Jurkat, Clone E6-1 (cell line): Measurements from ENCODE around the gene CNTF.

Experiments used
- DNase-seq: peaks from one replicate; pipeline ENCODE4 v3.0.0-alpha.2; 2011; ENCODE audit warnings: low read depth, low spot score
- H3K4me3 ChIP-seq: 2 replicates; pipeline ENCODE4 v1.5.1; 2011; ENCODE audit warnings: mild to moderate bottlenecking, low read length, control low read depth, moderate library complexity

Gene CNTF

DNA sequence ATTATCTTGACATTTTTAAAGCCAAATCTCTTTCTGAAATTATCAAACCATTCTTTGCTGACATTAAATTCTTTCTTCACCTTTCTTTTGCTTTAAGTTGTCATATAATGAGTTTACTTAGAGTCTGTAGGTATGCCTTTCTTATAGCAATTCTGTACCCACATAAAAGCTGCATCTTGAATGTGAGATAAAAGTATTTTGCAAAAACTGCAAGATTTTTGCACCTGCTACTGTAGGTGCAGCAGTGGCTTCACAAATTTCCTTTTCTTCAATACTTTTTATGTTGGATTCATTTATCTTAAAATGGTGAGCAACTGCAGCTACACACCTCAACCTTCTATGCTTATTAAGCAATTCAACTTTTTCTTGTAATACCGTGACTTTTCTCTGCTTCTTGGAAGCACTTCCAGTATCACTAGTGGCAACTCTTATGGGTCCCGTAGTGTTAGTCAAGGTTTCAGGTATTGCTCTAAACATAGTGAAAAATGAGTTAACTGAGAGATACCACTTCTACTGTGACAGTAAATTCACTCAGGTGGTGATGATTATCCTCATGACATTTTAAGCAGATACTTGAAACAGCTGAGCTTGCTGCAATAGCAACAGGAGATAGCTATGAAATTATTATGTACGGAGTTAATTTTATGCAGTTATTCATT lies 24.9 kb upstream of the CNTF start:
- no peak overlapping the region for H3K4me3 ChIP-seq
- DNase-seq = peak; percentile 46

DNA sequence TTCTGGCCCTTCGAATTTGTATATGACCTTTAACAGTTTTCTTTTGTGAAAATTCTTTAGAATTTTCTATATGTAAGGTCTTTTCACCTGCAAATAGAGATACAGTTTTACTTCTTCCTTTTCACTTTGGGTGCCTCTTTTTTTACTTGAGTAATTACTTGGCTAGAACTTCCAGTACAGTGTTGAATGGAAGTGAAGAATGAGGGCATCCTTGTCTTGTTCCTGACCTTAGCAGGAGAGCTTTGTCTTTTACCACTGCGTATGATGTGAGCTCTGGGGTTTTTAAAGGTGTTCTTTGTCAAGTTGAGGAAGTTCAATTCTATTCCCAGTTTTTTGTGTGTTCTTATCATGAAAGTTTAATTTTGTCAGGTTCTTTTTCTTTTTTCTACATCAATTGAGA lies 22.0 kb upstream of the CNTF start:
- no peak overlapping the region for H3K4me3 ChIP-seq
- no peak for DNase-seq

DNA sequence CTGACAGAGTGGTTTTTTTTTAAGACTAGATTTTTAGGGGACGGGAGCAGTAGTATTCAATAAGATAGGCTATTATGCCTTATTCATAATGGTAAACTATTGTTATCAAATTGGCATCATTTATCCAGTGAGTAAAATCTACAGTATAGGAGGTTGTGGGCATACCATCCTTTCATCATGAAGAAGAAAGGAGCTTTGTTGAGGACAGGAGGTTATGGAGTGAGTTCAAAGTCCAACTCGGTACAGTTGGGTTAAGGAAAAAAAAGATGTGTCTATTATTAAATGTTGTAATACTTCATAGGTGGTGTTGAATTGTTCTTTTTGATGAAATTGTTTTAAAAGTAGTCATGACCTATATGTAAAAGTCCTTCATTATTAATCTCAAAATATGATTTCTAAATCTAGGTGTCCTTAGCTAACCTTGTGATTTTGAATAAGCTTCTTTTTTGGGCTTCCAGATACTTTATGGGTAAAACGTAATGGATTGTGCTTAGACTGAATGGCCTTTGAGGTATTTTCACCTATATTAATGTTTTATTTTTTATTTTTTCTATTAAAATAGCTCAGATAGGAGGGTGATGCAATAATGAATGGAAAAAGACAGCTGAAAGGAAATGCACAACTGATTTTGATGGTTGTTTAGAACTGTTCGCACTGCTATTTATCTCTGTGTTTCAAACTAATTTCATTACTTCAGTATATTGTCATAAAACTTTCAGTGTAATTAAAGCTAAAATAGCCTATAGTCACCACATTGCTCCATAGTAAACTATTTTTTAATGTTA lies 15.3 kb upstream of the CNTF start:
- DNase-seq = no peak
- no peak overlapping the region for H3K4me3 ChIP-seq

DNA sequence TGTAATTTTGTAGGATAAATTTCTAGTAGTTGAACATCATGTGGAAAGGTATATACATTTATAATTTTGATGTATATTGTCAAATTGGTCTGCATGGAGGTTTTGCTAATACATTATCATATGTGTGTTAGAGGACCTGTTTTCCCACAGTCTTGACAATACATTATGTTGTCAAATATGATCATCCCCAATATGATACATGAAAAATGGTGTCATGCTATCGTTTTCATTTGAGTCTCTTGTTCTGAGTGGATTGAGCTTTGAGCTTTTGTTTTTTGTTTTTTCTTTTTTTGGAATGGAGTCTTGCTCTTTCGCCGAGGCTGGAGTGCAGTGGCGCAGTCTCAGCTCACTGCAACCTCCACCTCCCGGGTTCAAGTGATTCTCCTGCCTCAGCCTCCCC lies 14.1 kb upstream of the CNTF start:
- H3K4me3 ChIP-seq = no peak overlapping the region
- no peak for DNase-seq

DNA sequence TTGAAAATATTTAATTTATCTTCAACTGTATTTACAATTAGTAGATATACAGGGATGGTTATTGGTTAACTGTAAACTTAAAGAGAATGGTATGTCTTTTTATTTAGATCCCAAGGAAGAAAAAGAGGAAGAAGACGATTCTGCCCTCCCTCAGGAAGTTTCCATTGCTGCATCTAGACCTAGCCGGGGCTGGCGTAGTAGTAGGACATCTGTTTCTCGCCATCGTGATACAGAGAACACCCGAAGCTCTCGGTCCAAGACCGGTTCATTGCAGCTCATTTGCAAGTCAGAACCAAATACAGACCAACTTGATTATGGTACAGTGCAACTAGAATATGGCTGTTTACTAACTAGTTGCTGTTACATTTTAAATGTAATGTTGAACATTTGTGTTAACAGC lies 12.7 kb upstream of the CNTF start:
- DNase-seq = no peak
- no peak overlapping the region for H3K4me3 ChIP-seq

DNA sequence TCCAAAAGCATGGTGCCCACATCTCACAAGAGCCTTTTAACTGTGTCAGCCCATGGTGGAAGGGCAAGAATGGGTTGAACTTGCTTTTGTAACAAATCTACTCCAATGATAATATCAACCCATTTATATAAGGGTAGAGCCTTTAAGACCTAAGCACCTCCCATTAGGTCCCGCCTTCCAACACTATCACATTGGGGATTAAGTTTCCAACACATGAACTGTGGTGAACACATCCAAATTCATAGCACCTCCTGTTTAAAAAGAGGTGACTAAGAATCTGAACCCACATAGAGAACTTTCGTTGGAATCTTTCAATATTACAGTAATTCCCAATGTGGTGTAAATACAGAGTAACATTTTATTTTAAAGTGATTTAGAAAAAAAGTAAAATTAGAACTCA lies 9.2 kb upstream of the CNTF start:
- H3K4me3 ChIP-seq = no peak overlapping the region
- no peak for DNase-seq

DNA sequence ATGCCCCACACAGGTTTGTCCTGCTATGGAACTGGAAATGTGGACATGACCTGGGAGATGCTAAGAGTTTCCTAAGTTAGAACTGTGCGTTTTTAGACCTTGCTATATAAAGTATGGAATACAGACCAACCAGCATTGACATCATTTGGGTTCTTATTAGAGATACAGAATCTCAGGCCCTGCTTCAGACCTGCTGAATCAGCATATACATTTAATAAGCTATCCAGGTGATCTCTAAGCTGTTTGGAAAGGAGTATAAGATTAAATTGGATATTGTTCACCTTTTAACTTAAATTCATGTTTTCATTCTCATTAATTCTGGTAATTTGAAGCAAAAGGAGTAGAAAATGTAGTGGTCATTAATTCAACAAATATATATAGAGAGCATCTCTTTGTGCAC lies 6.9 kb upstream of the CNTF start:
- no peak for DNase-seq
- no peak overlapping the region for H3K4me3 ChIP-seq

DNA sequence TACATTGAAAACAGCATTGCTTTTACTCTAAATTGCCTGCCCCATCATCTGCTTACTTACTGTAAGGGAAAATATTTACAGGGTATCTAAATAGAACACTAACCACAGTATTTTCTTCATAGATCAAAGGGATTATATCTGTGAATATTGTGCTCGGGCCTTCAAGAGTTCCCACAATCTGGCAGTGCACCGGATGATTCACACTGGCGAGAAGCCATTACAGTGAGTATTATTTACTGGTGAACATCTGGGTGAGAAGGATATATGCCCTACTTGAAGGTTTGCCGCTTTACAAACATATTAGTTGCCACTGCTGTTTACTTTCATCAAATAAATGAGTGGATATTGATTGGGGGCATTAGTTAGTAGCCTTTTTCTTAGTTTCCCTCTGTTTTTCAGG lies 5.9 kb upstream of the CNTF start:
- H3K4me3 ChIP-seq = no peak overlapping the region
- DNase-seq = no peak

DNA sequence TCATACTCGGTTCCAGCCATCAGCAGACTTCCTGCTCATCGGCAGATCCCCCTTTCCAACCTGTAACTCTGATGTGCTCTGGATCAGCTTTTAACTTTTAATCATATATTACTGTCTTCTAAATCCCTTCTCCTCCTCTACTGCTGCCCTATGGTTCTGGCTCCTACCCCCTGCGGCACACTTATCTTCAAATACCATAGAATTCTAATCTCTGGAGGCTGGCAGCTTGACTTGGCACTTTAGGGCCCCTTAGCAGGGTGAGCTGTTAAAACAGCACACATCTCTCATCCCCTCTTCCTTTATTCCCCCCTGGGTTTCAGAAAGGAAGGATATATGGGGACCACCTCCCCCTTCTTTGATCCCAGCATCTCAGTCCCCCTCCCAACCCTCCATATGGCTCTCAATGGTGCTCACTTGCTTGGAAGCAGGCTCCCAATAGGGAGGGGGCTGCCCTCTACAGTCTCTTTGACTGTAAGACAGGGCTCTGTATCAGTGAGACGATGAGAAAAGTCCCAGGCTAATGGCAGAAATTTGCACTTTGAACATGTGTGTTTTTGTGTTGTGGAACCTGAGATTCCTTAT lies 4.4 kb upstream of the CNTF start:
- no peak for DNase-seq
- no peak overlapping the region for H3K4me3 ChIP-seq

DNA sequence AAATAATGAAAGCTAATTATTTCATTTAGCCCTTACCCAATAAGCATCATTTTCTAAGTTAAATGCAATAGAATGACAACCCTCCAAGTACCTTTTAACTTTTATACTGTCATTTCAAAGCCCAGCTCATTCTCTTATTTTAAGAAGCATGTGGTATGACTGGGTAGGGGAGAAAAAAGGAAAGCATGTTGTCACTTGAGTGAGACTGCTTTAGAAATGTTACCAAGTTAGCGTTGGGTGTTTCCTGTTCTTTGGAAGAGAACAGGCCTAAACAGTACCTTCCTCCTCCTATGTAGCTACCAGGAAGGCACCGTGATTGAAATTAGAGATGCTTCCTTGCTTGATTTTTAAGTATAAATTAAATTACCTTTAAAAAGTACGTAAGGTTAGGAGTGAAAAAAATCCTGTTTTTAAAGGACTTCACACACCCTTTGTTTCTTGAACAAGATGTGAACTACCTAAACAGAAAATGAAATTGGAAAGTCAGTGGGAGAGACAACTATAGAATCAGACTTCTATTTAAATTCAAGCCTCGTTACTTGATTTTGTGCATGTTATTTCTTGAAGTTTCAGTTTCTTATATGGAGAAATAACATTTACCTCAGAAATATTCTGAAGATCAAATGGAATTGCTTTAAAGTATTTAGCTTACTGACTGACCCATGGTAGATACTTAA lies 741 bp upstream of the CNTF start:
- no peak for DNase-seq
- no peak overlapping the region for H3K4me3 ChIP-seq

DNA sequence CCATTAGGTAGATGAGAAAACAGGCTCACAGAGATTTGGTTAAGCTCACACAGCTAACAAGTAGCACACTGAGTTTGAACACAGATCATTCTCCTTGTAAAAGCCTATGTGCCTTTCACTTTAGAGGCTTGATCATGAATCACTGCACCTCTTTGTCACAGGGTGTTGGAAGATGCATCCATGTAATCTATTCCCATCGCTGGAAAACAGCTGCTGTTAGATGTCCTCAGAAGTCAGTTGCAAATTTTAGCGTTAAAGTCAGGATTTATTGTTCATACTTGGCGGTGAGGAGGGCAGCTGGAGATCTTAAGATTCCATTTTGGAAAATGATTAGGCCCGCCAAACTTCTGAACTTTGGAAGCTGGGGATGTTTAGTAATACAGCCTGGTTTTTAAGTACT lies 2.6 kb downstream of the CNTF start:
- no peak for DNase-seq
- H3K4me3 ChIP-seq = no peak overlapping the region

DNA sequence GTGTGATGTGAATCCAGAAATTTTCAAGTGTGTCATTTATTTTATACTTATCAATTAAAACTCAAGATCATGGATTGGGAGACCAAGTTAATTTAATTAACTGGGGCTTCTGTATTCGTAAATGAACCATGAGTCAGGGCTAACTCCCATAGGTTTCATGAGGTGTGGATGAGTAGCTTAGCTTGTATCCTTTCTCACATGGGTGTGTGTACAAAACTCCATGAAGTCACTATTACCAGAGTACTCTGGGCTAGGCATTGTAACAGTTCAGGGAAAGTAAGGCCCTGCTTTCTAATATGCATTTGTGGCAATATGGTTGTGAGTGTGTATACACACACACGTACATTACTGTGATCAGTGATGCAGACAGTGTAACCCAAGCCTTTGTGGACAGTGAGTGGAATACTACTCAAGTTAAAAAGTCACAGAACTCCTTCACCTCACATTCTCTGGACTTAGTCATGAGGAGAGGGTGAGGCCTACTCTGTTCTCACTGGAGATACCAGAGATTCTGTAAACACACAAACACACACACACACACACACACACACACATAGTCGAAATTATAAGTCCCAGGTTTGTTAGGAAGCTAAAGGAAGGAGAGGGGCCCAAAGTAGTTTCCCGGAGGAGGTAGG lies 3.5 kb downstream of the CNTF start:
- H3K4me3 ChIP-seq = no peak overlapping the region
- no peak for DNase-seq

DNA sequence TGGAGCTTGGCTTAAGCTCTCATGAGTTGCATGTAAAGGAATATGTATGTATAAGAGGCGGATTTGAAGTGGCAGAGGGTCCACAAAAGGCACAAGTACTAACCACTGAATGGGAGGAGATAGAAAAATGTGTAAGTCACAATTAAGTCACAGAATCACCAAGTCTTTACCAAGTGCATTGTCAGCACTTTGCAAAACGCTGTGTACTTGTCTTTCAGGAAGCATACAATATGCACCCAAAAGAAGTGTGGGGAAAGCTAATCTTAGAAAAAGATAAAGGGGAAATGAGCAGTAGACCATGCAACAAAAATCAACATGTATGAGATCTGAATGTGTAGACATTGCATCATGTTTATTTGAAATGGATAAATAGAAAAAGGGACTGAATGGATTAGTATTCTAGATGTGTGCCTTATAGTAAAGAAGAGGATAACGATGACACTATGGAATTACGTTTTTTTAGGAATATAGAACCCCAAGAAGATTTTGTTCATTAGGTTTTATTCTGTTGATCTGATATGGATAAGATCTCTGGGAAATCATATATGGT lies 4.5 kb downstream of the CNTF start:
- H3K4me3 ChIP-seq = no peak overlapping the region
- DNase-seq = no peak

DNA sequence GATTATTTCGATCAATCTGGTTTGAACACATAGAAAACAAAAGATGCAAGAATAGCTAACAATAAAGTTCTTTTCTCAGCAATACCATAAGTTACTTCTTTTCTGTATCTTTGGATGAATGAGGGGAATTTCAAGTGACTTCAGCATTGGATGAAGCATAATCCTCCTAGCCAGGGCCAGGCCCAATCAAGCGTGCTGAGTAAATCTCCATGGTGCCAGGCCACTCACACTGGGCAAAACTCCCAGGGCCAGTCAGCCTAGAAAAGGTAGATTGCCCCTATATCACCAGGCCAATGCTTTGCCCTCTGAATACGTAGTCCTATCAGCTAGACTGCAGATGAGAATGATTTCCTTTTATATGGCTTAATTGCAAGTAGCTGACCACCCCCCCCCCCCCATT lies 6.0 kb downstream of the CNTF start:
- no peak overlapping the region for H3K4me3 ChIP-seq
- DNase-seq = no peak

DNA sequence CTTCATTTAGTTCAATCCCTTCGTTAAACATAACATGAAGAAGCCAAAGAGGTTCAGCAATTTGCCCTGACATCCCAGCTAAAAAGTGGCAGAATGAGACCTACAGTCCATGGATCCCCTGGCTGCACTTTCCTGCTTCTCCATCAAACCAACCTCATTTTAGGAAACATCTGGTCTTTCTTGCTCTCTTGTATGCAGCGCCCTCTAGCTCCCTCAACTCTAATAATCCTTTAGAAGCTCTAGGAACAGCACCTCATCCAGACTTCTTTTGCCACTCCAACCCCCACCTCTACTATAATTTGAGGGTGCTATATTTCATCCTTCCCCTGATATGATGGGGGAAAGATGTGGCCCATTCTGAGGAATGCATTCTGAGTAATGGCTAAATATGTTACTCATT lies 7.4 kb downstream of the CNTF start:
- no peak overlapping the region for H3K4me3 ChIP-seq
- peak; percentile 45 for DNase-seq

DNA sequence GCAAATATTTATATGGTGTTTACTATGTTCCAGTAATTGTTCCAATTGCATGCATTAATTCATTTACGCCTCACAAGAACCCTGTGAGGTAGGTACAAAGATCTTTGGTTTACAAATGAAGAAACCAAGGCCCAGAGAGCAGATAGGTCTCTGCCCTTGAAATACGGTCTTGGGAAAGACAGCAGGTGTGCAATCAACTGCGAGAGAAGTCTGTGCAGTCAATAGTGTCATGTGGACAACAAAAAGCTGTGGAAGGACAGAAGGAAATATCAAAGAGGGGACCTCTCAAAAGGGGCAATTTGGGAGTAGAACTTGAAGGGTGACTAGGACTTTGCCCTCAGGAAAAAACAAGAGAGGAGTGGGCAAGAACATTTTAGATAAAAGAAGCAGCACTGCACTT lies 8.9 kb downstream of the CNTF start:
- DNase-seq = no peak
- H3K4me3 ChIP-seq = no peak overlapping the region

DNA sequence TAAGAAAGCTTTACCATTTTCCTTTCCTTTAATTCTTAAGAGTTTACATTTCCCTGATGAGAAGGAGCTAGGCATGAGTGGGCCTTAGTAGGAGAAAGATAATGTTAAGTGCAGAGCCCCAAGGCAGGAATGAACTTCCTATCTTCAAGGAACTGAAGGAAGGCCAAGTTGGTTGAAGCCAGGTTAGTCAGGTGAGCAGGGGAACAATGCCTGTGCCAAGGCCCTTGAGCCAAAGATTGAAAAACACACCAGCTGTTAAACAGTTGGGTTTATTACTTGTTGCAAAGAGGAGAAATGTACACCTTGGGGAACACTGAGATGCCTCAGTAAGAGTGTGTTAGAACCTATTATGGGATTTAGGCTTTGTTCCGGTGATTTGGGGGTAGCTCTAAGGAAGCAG lies 10.0 kb downstream of the CNTF start:
- DNase-seq = no peak

DNA sequence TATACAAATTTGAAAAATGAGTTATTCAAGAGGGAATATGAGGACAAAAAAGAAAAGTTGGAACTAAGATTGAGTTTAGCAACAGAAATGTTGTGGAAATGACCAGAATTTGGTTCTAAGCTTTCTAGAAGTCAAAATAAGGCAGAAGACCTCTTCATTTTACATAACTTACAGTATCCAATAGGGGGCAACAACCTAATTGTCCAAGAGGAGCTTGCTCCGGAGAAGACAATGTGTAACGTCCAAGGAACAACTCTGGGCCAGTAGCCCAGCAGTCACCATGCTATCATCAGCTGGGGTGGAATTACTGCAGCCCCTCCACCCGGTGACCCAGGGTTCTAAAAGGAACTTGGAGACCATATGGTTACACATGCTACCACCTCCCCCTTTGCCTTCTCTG lies 14.1 kb downstream of the CNTF start:
- no peak for DNase-seq
- H3K4me3 ChIP-seq = no peak overlapping the region

More for the DNA sequence above, 10.0 kb downstream of the CNTF start:
- H3K4me3 ChIP-seq = no peak overlapping the region

DNA sequence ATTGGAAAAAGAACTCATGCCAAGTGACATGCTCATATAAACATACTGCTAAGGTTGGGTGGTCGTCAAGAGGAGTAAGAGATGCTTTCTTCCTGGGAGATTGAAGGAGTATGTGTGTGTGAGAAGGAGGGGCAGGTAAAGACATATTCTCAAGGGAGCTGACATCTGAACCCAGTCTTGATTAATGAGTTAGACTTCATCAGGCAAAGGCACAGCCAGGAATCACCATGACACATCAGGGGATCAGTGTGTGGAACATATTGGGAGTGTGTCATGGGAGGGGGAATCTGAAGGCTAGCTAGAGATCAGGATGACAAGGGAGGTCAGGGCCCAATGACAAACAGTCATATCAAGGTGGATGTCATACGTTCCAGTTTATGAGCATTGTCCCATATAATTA lies 14.9 kb downstream of the CNTF start:
- no peak overlapping the region for H3K4me3 ChIP-seq
- no peak for DNase-seq
